Activated naive CD4-positive, alpha-beta T cell treated with anti-CD3 and anti-CD28 coated beads, Interleukin-2, amount 50 U/mL, for 72 hours (primary cell): ENCODE data around the gene ANKRD34A. TPM values are rescaled to one million over a fixed set of nuclear protein-coding genes. Genes with fewer than 3 reads are reported as not detected.

Experiments used
- ATAC-seq, 2 donors: fragments of 150-1000 bp; cut with Tn5 transposase; 2 replicates each; pipeline ENCODE4 v1.10.0; 2021; ENCODE audit warnings: mild to moderate bottlenecking in 2 of 2, moderate library complexity in 2 of 2
- DNase-seq, 2 donors: peaks; one replicate each; pipeline ENCODE4 v3.0.0; 2021 to 2022; ENCODE audit warnings: low spot score in 2 of 2
- H3K27ac Mint-ChIP-seq, 2 donors: one replicate each; pipeline ENCODE4 v1.8.0; 2022; ENCODE audit warnings: mild to moderate bottlenecking in 2 of 2, mixed read lengths in 2 of 2
- H3K36me3 Mint-ChIP-seq, 2 donors: one replicate each; pipeline ENCODE4 v1.8.0; 2022; ENCODE audit warnings: mixed read lengths in 2 of 2
- H3K9me3 Mint-ChIP-seq, 2 donors: one replicate each; pipeline ENCODE4 v1.8.0; 2022; ENCODE audit warnings: mixed read lengths in 2 of 2
- total RNA-seq, 2 donors: library from RNA; stranded (reverse); gene quantifications; one replicate each; pipeline ENCODE4 v1.2.3, GENCODE V29; 2022

Gene ANKRD34A
- total RNA-seq: 1 to 10 TPM; 5.4 to 9.1 TPM

DNA sequence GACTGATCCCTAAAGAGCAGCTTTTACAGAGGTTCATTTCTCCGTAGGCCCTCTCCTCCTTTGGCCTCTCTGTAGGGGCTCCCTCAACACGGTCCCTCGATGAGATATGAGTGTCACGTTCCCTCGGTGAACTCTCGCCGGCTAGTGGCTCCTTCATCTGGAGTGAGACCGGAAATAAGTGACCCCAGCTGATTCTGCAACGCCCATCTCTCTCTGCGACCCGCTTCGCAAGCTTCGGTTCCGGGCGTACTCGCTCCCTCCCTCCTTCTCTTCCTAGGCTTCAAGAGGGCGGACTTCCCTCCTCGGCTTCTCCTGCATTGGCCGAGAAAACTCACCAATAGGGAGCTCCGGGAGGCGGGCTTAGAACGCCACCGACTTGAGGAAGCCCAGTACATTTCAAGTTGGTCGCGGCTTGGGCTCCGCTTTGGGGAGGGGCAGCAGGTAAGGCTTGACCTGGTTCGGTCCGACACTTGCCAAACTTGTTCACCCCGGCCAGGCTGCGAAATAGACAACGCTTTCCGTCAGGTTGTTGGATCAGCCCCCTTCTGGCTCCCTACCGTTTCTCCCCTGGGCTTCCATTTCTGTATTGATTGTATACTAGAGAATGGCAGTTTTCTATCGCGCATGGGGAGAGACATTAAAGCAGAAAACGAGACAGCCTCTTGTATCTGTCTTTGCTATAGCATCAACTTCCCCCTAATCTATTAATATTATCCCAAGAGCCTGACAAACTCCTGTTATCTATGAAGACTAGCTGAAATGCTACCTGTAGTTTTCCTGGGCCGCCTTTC is at the start of gene ANKRD34A, which contains the start of gene POLR3GL:
Gene ANKRD34A, minus strand, starts transcription at position 248 of the 791 bp plus-strand sequence. CDS start 2,816 bp downstream, outside the sequence.
Gene POLR3GL, plus strand, starts transcription at position 363 of the 791 bp plus-strand sequence. CDS start 10,176 bp downstream, outside the sequence.
- DNase-seq (peak; percentile 85 to 91), ATAC-seq (peak; percentile 89 to 91)
- peaks cover 0 to 9% of the 10 kb centered on the region in 2 donors for H3K9me3 Mint-ChIP-seq
- H3K27ac Mint-ChIP-seq: peak within 1 kb of the TSS; percentile 83 to 86
- peaks cover 11 to 20% of the 10 kb centered on the region in 2 donors for H3K36me3 Mint-ChIP-seq

DNA sequence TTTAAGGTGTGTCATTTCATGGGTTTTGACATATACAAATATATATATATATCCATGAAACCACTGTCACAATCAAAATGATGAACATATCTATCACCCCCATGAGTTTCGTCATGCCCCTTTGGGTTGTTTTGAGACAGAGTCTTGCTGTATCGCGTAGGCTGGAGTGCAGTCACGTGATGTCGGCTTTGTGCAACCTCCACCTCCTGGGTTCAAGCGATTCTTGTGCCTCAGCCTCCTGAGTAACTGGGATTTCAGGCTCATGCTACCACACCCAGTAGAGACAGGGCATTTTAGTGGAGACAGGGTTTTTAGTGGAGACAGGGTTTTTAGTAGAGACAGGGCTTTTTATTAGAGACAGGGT is 49.2 kb upstream of the ANKRD34A start:
- ATAC-seq (peak; percentile 14 to 46), DNase-seq (no peak)
- Mint-ChIP-seq H3K27ac (peak overlapping the region in 1 of 2 donors; percentile 82), H3K9me3 (no peaks in the 10 kb centered on the region), H3K36me3 (no peaks in the 10 kb centered on the region)

DNA sequence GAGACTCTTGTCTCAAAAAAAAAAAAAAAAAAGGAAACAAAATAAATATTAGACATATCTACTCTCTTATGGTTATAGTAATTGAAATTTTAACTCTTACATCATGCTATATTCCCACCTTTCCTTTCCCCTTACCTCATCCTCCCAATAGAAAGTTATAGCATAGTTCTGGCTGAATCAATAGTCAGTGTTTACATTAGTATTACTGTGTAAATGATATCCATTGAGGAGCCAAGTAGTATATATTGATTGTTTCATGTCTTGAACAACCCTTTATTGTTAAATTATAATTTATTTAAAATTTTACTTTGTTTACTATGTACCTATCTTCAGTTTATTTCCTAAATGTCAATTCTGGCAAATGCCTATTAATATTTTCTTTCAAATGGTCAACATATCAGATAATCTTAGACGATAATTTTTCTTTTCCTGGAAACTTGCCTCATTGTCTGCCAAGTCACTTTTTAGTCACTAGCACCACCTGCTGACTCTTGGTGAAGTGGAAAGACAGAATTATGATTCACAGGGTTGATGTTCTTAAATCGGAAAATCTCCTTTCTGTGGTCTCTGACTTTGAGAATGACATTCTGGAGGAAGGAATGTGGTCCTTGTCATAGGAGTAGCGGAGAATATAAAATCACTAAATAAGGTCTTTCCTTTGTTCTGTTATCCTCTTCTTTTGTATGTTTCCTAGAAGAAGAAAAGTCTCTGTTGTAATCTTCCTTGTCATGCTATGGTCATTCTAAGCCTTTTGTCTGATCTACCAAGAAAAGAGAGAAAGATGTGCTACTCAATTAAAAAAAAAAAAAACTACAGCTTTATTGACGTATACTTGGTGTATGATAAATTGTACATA is 48.6 kb upstream of the ANKRD34A start:
- ATAC-seq: peak; percentile 88 to 98
- H3K27ac Mint-ChIP-seq: peak overlapping the region in 1 of 2 donors; percentile 82

DNA sequence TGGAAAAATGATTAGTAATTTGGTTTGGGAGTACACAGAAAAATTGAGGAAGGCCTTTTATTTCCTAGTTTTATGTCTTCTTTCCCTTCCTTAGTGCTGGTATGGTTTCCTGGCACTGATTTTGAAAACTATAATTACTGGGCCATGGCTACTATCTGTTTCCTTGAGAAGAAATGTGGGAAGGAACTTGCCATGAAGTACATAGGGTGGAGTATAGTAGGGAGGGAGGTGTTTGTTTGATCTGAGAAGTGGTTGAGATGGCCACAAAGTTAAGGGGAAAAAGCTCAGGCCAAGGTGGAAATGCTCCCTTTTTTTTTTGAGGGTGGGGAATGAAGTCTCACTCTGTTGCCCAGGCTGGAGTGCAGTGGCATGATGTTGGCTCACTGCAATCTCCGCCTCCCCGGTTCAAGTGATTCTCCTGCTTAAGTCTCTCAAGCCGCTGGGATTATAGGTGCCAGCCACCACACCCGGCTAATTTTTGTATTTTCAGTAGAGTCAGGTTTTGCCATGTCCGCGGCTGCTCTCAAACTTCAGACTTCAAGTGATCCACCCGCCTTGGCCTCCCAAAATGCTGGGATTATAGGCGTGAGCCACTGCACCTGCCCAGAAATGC is 45.9 kb upstream of the ANKRD34A start:
- Mint-ChIP-seq H3K9me3 (no peaks in the 10 kb centered on the region), H3K27ac (no peak overlapping the region), H3K36me3 (no peaks in the 10 kb centered on the region)
- DNase-seq: no peak
- no peak for ATAC-seq

More for the DNA sequence above, 48.6 kb upstream of the ANKRD34A start:
- DNase-seq: peak in 1 of 2 donors; percentile 59
- Mint-ChIP-seq H3K36me3 (no peaks in the 10 kb centered on the region), H3K9me3 (no peaks in the 10 kb centered on the region)

DNA sequence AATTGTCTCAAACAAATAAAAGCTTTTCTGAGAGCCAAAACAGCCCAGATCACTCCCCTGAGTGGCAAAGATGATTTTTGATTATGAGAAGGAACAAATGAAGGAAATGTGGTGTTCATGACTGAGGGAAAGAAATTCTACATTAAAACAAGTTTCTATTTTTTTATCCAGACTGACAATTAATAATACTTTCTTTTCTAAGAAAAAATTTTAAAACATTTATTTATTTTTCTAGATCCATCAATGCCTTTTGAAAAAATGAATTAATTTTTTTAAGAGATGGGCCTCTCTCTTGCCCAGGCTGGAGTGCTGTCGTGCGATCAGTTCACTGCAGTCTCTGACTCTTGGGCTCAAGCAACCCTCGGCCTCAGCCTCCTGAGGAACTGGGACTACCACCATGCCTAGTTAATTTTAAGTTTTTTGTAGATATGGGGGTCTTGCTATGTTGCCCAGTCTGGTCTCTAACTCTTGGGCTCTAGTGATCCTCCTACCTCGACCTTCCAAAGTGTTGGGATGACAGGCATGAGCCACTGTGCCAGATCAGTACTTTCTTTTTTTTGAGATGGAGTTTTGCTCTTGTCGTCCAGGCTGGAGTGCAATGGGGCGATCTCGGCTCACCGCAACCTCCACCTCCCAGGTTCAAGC is 43.2 kb upstream of the ANKRD34A start:
- H3K9me3 Mint-ChIP-seq: no peaks in the 10 kb centered on the region
- no peaks in the 10 kb centered on the region for H3K36me3 Mint-ChIP-seq
- peak overlapping the region; percentile 45 to 76 for H3K27ac Mint-ChIP-seq
- DNase-seq (no peak), ATAC-seq (no peak)

DNA sequence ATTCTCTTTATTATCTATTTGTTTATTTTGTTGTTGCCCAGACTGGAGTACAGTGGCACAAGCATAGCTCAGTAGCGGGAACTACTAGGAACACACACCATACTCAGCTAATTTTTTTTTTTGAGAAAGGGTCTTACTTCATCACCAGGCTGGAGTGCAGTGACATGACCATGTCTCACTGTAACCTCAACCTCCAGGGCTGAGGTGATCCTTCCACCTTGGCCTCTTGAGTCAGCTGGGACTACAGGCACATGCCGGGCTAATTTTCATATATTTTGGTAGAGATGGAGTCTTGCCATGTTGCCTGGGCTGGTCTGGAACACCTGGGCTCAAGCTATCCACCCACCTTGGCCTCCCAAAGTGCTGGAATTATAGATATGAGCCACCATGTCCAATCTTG is 37.3 kb upstream of the ANKRD34A start:
- ATAC-seq: no peak

DNA sequence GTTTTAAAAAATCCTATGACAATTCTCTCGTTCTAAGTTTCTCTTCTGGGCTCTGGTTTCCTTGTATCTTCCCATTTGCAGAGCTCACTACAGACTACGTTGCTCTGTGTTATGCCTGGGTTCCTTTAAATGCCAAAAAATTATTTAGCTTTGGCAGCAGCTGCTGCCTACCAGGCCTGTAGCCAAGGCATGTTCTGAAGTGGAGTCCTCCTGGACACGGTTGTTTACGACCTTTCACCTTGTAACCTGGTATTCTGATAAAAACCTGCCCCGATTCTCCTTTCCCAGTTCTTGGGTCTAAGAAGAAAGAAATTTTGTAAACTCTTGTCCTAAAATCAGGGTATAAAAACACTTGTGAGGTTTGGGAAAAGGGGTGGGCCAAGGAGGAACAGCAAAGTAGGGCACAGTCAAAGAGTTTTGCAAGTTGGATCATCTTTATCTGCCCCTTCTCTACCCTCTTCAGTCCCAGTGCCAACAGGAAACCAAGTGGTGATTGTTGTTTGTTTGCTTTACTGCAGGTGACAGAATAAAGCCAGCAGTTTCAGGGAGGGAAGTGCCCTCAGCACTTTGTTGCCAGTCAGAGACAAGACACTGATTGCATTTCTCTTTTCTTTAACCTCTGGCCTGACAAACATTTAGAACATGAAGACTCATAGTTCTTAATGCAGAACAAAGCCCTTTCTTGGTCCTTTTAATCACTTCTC is 35.1 kb upstream of the ANKRD34A start:
- no peaks in the 10 kb centered on the region for H3K9me3 Mint-ChIP-seq
- peak overlapping the region; percentile 90 to 96 for H3K27ac Mint-ChIP-seq
- DNase-seq: no peak
- no peak for ATAC-seq
- H3K36me3 Mint-ChIP-seq: peaks cover 22 to 28% of the 10 kb centered on the region in 2 donors

More for the DNA sequence above, 37.3 kb upstream of the ANKRD34A start:
- H3K36me3 Mint-ChIP-seq: peaks cover 0 to 6% of the 10 kb centered on the region in 2 donors
- peak overlapping the region in 1 of 2 donors; percentile 51 for H3K27ac Mint-ChIP-seq
- no peak for DNase-seq
- H3K9me3 Mint-ChIP-seq: no peaks in the 10 kb centered on the region

DNA sequence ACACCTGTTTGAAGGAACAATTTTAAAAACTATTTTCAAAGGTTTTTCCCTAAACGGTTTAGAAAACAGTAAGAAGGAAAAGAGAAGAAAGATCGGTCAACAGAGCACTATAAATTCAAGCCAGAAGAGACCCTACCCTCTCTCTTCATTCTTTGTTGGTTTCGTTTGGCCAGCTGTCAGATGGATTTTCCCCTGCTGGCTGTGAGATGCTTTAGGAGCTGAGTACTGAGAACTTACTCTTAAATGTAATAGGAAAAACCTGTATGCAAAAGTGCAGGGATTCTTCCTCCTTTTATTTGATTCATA is 33.3 kb upstream of the ANKRD34A start:
- Mint-ChIP-seq H3K36me3 (peaks cover 40 to 46% of the 10 kb centered on the region in 2 donors), H3K9me3 (no peaks in the 10 kb centered on the region), H3K27ac (peak overlapping the region; percentile 96 to 99)
- no peak for DNase-seq
- ATAC-seq: no peak

DNA sequence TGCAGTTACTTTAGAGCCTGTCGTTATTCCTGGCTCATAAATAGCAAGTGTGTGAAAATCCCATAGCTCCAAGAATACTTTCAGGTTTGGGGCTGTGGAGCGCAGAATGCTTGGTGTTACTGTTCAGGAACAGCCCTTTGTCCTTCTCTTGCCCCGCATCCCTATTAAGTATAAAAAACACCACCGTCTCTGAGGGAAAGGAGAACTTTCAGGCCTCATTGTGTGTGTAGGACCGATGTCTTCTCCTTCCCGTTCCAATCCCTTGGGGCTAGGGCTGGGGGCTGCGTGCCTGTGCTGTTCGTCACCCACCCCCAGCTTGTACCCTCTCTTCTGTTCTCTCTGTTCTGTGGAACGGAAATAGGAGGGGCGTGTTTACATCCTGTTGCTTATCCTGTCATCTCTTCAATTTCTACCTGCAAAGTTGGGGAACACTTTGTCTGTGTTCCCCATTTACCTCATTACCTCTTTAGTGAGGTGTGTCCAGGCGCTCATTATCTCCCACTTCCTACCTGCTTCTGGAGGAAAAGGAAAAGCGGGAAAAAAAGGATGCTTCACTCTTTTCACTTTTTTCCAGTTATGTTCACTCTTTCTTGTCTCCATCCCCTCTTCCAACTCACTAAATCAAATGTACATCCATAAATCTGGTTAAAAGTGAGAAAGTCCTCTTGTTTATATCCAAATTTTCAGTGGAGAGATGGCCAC is 32.8 kb upstream of the ANKRD34A start:
- peak in 1 of 2 donors; percentile 53 for DNase-seq
- H3K36me3 Mint-ChIP-seq: peaks cover 45 to 49% of the 10 kb centered on the region in 2 donors
- H3K27ac Mint-ChIP-seq: peak overlapping the region; percentile 96 to 99
- no peaks in the 10 kb centered on the region for H3K9me3 Mint-ChIP-seq
- peak; percentile 43 to 68 for ATAC-seq

DNA sequence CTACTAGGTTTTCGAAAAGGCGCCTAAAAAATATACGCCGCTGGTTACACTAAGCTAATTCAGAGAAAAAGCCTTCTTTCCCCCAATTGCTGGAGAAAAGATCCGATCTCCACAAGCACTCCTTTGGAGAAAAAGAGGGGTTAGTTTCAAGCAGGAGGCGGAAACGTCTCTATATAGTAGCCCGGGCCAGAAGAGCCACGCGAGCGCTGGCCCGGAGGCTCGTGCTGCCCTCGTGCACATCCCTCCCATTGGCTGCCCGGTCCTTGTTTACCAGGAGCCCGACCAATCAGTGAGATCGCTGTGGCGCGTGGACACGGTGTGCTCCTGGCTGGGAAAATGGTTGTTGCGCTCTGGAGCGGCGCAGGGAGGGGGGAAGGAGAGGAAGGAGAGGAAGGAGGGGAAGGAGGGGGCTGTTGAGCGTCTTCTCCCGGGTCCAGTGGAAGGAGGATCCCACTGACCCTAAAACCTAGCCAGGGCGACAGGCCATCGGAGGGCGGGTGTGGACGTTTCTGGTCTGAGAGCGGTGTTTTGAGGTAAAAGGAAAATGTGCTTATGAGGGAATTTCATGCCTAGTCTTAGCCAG is 32.1 kb upstream of the ANKRD34A start, which contains the start of gene TXNIP:
Gene TXNIP, minus strand, starts transcription at position 147 of the 583 bp plus-strand sequence. CDS start 313 bp downstream, outside the sequence.
- H3K27ac Mint-ChIP-seq: peak within 1 kb of the TSS; percentile 96 to 99
- DNase-seq (peak; percentile 86 to 94), ATAC-seq (peak; percentile 95)
- H3K36me3 Mint-ChIP-seq: peaks cover 48 to 49% of the 10 kb centered on the region in 2 donors
- H3K9me3 Mint-ChIP-seq: no peaks in the 10 kb centered on the region

DNA sequence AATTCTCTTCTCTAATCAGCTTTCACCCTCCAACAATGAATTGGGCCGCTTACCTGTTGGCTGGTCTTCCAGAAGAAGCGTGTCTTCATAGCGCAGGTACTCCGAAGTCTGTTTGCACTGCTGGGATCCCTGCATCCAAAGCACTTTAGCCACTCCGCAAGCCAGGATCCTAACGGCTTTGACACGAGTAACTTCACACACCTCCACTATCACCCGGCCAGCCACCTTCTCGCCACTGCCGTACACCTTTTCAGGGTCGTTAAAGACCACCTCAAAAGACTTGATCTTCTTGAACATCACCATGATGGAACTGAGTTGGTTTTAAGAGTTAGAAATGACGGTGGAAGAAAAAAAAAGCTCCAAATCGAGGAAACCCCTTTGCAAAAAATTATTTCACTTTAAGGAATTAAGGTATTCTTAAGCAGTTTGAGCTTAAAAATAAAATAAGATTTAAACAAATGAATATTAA is 31.6 kb upstream of the ANKRD34A start:
- no peak for ATAC-seq
- no peak for DNase-seq
- Mint-ChIP-seq H3K36me3 (peaks cover 48 to 49% of the 10 kb centered on the region in 2 donors), H3K9me3 (no peaks in the 10 kb centered on the region), H3K27ac (peak overlapping the region; percentile 96 to 99)

DNA sequence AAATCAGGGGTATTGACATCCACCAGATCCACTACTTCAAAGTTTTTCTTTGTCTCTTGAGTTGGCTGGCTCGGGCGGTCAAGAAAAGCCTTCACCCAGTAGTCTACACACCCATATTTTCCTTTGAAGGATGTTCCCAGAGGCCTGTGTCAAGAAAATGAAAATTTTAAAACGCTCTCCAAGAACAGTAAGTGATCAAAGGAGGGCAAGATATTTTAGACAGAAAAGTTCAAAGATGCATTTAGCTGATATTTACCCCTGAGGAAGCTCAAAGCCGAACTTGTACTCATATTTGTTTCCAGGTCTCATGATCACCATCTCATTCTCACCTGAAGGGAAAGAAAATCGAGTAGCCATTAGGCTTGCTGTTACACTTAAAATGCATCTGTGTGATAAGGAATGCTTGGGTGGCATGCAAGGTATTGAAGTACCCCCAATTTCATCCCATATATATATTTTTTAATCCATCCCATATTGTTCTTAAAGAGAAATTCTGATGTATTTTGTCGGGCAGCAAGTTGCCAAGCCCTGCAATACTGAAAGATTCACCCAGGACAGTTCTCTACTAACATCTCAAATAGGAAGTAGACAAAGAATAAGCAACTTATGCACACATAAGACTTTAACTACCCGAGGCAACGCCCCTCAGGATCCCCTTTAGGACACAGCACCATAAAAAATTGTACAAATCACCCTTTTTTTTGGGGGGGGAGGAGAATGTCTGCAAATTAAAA is 30.9 kb upstream of the ANKRD34A start:
- H3K27ac Mint-ChIP-seq: peak overlapping the region; percentile 96 to 99
- DNase-seq (no peak), ATAC-seq (no peak)
- peaks cover 48 to 49% of the 10 kb centered on the region in 2 donors for H3K36me3 Mint-ChIP-seq
- H3K9me3 Mint-ChIP-seq: no peaks in the 10 kb centered on the region

DNA sequence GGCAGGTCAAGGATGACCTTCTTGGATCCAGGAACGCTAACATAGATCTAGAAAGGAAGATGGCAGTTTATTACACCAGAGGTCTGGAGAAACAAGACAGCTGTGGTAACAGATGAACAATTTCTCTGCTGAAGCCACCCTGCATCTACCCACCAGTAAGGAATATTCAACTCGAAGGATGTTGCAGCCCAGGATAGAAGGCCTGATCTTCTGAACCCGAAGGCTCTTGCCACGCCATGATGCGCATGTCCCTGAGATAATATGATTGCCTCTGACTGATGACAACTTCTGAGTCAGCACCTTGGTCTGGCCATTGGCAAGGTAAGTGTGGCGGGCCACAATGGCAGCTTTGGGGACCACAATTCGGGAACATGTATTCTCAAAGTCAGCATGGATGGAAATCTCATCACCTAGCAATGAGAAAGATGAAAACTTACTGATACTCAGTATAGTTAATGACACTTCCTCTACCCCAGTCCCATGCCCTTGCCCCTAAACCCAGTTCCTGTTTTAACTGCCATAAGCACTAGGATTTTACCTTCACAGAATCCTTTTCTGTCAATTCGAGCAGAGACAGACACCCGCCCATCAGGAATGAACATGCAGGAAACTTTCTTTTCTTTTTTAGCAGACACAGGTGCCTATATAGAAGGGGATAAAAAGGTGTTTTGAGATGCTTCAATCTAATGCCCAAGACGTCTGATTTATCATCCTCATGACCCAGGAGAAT is 30.2 kb upstream of the ANKRD34A start:
- DNase-seq: peak; percentile 45 to 73
- ATAC-seq: peak in 1 of 2 donors; percentile 44
- peaks cover 48% of the 10 kb centered on the region in 2 donors for H3K36me3 Mint-ChIP-seq

More for the DNA sequence above, 30.2 kb upstream of the ANKRD34A start:
- Mint-ChIP-seq H3K27ac (peak overlapping the region; percentile 96 to 99), H3K9me3 (no peaks in the 10 kb centered on the region)
